Choroid plexus epithelial cell (primary cell): Measurements from ENCODE around the gene NRXN2.

Source experiments
- DNase-seq: peaks from one replicate; pipeline ENCODE4 v3.0.0-alpha.2; 2010; ENCODE audit warnings: low read depth
- H3K4me3 ChIP-seq: 2 replicates; pipeline ENCODE4 v1.5.1; 2011; ENCODE audit warnings: low read depth, mild to moderate bottlenecking, control low read depth, low read length, moderate library complexity
- CTCF ChIP-seq: conservative IDR thresholded peaks from 2 replicates; pipeline ENCODE4 v1.5.1; 2011; ENCODE audit warnings: low read depth, mild to moderate bottlenecking, control low read depth, inconsistent platforms, low read length, moderate library complexity

Gene NRXN2

GRCh38 chr11:64724863-64725532 lies 2.0 kb upstream of the NRXN2 start:
- no peak overlapping the region for H3K4me3 ChIP-seq
- no peak for DNase-seq
- TF ChIP-seq CTCF, result no peak

GRCh38 chr11:64723907-64724862 lies 1.2 kb upstream of the NRXN2 start:
- H3K4me3 ChIP-seq, result no peak overlapping the region
- no peak for DNase-seq
- TF ChIP-seq CTCF, result no peak

GRCh38 chr11:64722141-64723065 lies 594 bp downstream of the NRXN2 start:
- no peak overlapping the region for H3K4me3 ChIP-seq
- no peak for TF ChIP-seq CTCF
- DNase-seq, result no peak

DNA sequence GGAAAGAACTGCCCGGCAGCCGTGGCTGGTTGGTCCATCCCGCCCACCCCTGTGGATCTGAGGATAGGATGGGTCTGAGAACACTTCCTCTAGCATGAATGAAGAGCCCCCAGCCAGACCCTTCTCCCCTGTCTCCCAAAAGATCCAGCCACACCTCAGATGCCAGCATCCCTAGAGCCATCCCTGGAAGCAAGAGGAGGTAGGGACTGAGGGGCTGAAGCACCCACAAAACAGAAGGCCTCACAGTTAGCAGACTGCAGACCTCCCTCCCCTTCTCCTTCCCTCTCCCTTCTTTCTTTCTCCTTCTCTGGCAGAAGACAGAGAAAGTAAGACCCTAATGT lies 1.7 kb downstream of the NRXN2 start:
- H3K4me3 ChIP-seq, result no peak overlapping the region
- no peak for DNase-seq
- no peak for TF ChIP-seq CTCF

GRCh38 chr11:64720640-64721358 lies 2.2 kb downstream of the NRXN2 start:
- DNase-seq, result no peak
- TF ChIP-seq CTCF, result no peak
- H3K4me3 ChIP-seq, result no peak overlapping the region

DNA sequence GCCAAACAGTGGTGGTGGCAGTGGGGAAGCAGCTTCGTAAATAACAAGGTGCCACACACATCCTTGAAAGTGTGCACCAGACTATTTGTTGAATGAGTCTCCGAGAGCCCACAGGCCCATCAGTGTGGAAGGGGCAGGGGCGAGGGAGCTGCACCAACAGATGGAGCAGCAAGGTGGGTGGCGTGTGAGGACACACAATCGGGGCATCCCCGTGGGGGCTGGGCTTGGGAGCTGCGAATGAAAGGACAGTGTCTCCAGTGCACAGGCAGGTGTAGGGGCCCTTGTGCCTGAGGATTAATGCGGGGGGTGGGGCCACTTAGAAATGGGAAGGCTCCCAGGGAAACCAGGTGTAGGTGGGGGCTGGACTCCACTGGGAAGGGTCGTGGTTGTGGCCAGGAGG lies 2.8 kb downstream of the NRXN2 start:
- no peak for TF ChIP-seq CTCF
- no peak for DNase-seq
- no peak overlapping the region for H3K4me3 ChIP-seq
